Common myeloid progenitor, CD34-positive (primary cell): ENCODE measurements around the gene CPS1.

Experiments used
- CTCF ChIA-PET: fragments of 350-600 bp; sonication (Branson Sonifier 250); formaldehyde crosslinking; loops from one replicate; lab custom pipeline; 2021; ENCODE audit warnings: antibody characterized with exemption; lab: Charles Lee
- POLR2A ChIA-PET: fragments of 350-600 bp; sonication (Branson Sonifier 250); formaldehyde crosslinking; loops from one replicate; lab custom pipeline; 2021; ENCODE audit warnings: antibody characterized with exemption; lab: Charles Lee
- DNase-seq, 3 donors: peaks; one replicate each; pipeline versions ENCODE4 v3.0.0 to v3.0.0-alpha.2; 2013
- H3K27ac ChIP-seq, 2 experiments: 1 replicate in 1 of 2; 2 replicates in 1 of 2; pipeline ENCODE4 v1.7.0; 2013; ENCODE audit warnings: inconsistent platforms in 2 of 2, low read length in 2 of 2, mild to moderate bottlenecking in 2 of 2, low read depth in 1 of 2, moderate library complexity in 1 of 2; ENCODE audit not compliant: severe bottlenecking in 2 of 2, insufficient read depth in 1 of 2, poor library complexity in 1 of 2
- H3K27me3 ChIP-seq, 5 experiments: replicated peaks in 2 of 5; 1 replicate in 3 of 5; 2 replicates in 2 of 5; pipeline versions ENCODE4 v1.6.1 to v1.7.0; 2013; ENCODE audit warnings: low read length in 4 of 5, mild to moderate bottlenecking in 2 of 5, moderate library complexity in 2 of 5, inconsistent platforms in 1 of 5; ENCODE audit not compliant: insufficient read depth in 5 of 5, control insufficient read depth in 4 of 5
- H3K36me3 ChIP-seq, 4 experiments: 1 replicate in 2 of 4; 2 replicates in 2 of 4; pipeline versions ENCODE4 v1.6.1 to v1.7.0; 2013; ENCODE audit warnings: low read length in 3 of 4, control low read depth in 1 of 4, mild to moderate bottlenecking in 1 of 4; ENCODE audit not compliant: control insufficient read depth in 4 of 4, insufficient read depth in 4 of 4
- H3K4me1 ChIP-seq, 4 experiments: 1 replicate in 3 of 4; 2 replicates in 1 of 4; pipeline versions ENCODE4 v1.6.1 to v1.7.1; 2013; ENCODE audit warnings: low read length in 3 of 4, mild to moderate bottlenecking in 3 of 4, control low read depth in 1 of 4, inconsistent platforms in 1 of 4, moderate library complexity in 1 of 4; ENCODE audit not compliant: control insufficient read depth in 4 of 4, insufficient read depth in 4 of 4; ENCODE audit errors: control extremely low read depth in 1 of 4
- H3K4me3 ChIP-seq, 7 experiments: 1 replicate in 4 of 7; 2 replicates in 3 of 7; pipeline versions ENCODE4 v1.5.1 to v1.7.0; 2013; ENCODE audit warnings: mild to moderate bottlenecking in 7 of 7, low read length in 6 of 7, moderate library complexity in 6 of 7, inconsistent platforms in 2 of 7, low read depth in 2 of 7, control low read depth in 1 of 7; ENCODE audit not compliant: insufficient read depth in 4 of 7, control insufficient read depth in 1 of 7; ENCODE audit errors: extremely low read depth in 1 of 7
- H3K9me3 ChIP-seq, 5 experiments: 1 replicate in 4 of 5; 2 replicates in 1 of 5; pipeline versions ENCODE4 v1.6.1 to v1.7.1; 2013; ENCODE audit warnings: low read length in 4 of 5, mild to moderate bottlenecking in 2 of 5, inconsistent platforms in 1 of 5, low read depth in 1 of 5, moderate library complexity in 1 of 5; ENCODE audit not compliant: control insufficient read depth in 4 of 5, insufficient read depth in 2 of 5; ENCODE audit errors: control extremely low read depth in 1 of 5
- WGBS: methylation state at CpG from one replicate; pipeline ENCODE4 v1.1.5; 2013; ENCODE audit not compliant: insufficient coverage; 5-methylcytosine and 5-hydroxymethylcytosine counted together

The CPS1 gene

DNA sequence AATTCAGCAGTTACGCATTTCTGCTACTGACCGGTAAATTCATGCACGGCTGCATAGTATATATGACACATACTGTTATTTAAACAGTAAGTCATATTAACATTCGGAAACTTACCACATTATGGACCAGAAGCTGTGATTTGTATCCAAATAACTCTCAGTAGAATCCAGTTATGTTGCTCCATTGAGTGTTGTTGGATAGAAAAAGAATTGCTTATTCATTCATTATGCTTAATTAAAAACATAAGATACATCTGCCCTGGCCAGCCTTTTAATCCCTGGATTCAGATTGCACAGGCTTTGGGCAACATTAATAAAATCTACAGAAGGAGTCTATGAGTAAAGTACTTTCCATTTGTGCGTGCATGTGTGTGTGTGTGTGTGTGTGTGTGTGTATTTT, 111.3 kb downstream of the CPS1 start:
- DNase-seq: no peak
- Histone ChIP-seq H3K4me1 (no peaks in the 10 kb centered on the region), H3K9me3 (no peaks in the 10 kb centered on the region), H3K36me3 (no peaks in the 10 kb centered on the region), H3K4me3 (no peak overlapping the region), H3K27ac (no peak overlapping the region), H3K27me3 (no peaks in the 10 kb centered on the region)
- POLR2A ChIA-PET: no interaction called here
- CTCF ChIA-PET: no interaction called here
- no CpG with 5 or more reads among the region's 5 CpGs for WGBS

DNA sequence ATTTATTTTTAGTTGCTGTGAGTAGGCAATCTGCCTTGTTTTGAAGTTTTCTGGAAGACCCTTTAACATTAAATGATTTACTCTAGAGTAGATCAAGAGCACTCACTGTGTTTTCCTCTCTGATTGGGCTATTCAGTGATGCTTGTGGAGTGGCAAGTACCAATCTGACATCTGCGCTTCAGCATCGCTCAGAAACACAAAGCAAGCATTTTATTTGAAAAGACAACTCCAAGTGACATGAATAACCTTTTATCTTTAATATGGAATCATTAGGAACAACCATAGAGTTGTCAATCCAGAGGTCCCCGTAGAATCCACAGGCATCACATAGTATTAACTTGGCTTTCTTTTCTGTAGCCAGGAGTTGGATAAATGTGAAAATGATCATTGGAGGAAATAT, 114.7 kb downstream of the CPS1 start:
- H3K36me3 ChIP-seq: no peaks in the 10 kb centered on the region
- CTCF ChIA-PET: interaction anchor here (1.2 kb wide), 1 partner anchor 14 kb away, joined by 3 read pairs; no protein-coding TSS in a partner anchor
- no peak overlapping the region for H3K4me3 ChIP-seq
- no peak overlapping the region for H3K27ac ChIP-seq
- DNase-seq: no peak
- no CpG with 5 or more reads among the region's 3 CpGs for WGBS
- POLR2A ChIA-PET: no interaction called here
- no peaks in the 10 kb centered on the region for H3K27me3 ChIP-seq
- H3K4me1 ChIP-seq: no peaks in the 10 kb centered on the region
- H3K9me3 ChIP-seq: no peaks in the 10 kb centered on the region

DNA sequence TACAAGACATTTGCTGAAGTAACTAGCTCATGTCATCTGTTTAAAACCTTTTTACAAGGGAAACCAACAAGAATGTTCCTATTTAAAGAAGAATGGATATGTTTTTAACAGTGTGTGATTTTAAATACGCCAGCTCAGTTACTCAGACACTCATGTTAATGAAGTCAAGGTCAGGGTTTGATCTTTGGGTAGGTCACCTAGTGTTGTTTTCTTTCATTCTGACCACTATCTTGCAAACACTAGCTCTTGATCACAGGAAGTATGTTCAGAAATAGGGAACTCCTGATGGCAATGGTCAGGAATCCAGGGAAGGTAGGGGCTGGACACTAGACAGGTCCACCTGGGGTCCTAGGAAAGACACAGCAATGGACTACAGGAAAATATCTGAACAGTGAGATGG, 116.7 kb downstream of the CPS1 start:
- DNase-seq: no peak
- no peak overlapping the region for H3K4me3 ChIP-seq
- no CpG with 5 or more reads among the region's 1 CpG for WGBS
- H3K27me3 ChIP-seq: no peaks in the 10 kb centered on the region
- H3K27ac ChIP-seq: no peak overlapping the region
- POLR2A ChIA-PET: no interaction called here
- no peaks in the 10 kb centered on the region for H3K4me1 ChIP-seq
- no peaks in the 10 kb centered on the region for H3K36me3 ChIP-seq
- no peaks in the 10 kb centered on the region for H3K9me3 ChIP-seq
- CTCF ChIA-PET: no interaction called here

DNA sequence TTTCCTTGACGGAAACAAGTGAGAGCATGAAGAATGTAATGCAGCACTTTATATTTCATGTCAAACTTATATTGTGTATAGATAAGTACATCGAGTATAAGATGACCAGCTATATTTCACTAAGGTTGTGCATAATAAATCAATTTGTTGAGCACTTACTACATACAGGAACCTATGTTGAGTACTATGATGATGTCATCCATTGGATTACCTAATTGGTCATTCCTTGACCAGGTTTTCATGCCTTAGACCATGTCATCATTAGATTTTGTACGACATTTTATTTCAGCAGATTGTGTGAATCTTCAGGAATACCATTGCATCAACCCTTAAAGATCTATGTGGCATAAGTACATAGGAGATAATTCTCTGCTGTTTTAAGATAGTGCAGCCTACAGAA, 119.7 kb downstream of the CPS1 start:
- WGBS: no CpG with 5 or more reads among the region's 3 CpGs
- Histone ChIP-seq H3K27ac (no peak overlapping the region), H3K36me3 (no peaks in the 10 kb centered on the region), H3K4me1 (no peaks in the 10 kb centered on the region), H3K4me3 (no peak overlapping the region), H3K27me3 (no peaks in the 10 kb centered on the region), H3K9me3 (no peaks in the 10 kb centered on the region)
- no peak for DNase-seq
- CTCF ChIA-PET: no interaction called here
- POLR2A ChIA-PET: no interaction called here

DNA sequence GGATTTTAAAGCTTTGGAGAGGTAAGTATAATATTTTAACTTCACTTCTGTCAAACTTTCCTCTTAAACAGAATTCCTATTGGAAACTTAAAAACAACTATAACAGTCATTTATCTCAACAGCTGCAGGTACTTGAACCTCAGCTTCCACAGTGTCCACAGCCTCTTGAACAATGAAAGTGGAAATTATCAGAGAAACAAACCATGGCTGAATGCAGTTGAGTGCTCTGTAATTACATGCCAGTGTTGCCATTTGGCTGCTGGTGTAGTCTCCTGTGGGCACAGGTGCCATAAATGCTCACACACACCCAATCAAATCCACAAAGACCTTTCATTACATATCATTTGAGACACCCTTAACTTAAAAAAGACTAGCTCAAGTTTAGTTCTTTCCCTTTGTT, 125.1 kb downstream of the CPS1 start:
- no peak overlapping the region for H3K27ac ChIP-seq
- ChIA-PET CTCF (interaction anchor here (0.7 kb wide), 1 partner anchor 54 kb away, joined by 3 read pairs; no protein-coding TSS in a partner anchor), POLR2A (no interaction called here)
- no peaks in the 10 kb centered on the region for H3K4me1 ChIP-seq
- no peaks in the 10 kb centered on the region for H3K36me3 ChIP-seq
- no peak for DNase-seq
- peaks cover 0 to 1% (median 0%) of the 10 kb centered on the region in 5 experiments for H3K9me3 ChIP-seq
- H3K27me3 ChIP-seq: no peaks in the 10 kb centered on the region
- no peak overlapping the region for H3K4me3 ChIP-seq

DNA sequence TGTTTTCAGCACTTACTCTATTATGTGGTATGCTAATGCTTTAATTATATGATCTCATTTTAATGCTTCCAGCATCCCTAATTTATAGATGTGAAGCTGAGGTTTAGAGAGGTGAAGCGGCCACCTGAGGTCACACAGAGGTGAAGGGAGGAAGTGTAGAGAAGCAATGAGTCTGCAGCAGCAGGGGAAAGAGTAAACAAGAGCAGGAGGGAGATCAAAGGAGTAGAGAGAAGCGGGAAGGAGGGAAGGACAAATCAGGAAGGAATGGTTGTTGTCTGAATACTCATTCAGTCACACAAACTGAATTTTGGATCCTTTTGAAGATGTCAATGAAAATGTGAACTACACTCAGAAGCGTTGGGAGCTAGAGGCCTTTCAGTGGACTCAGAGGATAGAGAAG, 130.0 kb downstream of the CPS1 start:
- Histone ChIP-seq H3K9me3 (peaks cover 0 to 1% (median 0%) of the 10 kb centered on the region in 5 experiments), H3K4me1 (no peaks in the 10 kb centered on the region), H3K27me3 (no peaks in the 10 kb centered on the region), H3K4me3 (no peak overlapping the region), H3K27ac (no peak overlapping the region), H3K36me3 (no peaks in the 10 kb centered on the region)
- WGBS: 91% methylated on average over 3 of the region's 3 CpGs
- ChIA-PET CTCF (no interaction called here), POLR2A (no interaction called here)
- DNase-seq: no peak

DNA sequence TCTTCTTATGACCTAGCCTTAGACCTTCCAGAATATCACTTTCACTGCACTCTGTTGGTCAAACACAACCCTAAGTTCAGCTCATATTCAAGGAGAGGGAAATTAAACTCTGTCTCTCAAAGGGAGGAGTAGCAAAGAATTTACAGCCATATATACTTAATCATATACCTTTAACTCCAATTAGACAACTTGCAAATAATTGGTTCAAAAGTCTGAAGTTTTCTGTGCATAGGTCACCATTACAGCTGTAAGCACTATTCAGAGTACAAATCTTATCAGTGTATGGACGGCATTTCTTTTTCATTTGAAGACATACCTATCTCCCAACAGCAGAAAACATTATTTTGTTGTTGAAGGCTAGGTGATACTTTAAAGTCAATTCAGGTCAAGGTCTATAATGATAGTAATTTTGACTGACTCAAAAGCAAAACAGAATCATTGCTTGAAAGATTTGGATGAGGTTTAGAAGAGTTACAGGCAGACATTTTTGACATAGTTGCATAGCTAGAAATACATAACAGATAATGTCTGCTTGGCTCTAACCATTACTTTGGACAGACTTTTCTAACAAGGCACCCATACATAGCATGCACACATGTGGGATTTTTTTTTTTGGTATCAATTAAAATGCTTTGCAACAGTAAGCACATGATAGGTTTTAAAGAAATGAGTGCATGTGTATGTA, 131.5 kb downstream of the CPS1 start:
- Histone ChIP-seq H3K9me3 (no peaks in the 10 kb centered on the region), H3K27ac (no peak overlapping the region), H3K27me3 (no peaks in the 10 kb centered on the region), H3K4me3 (no peak overlapping the region), H3K36me3 (no peaks in the 10 kb centered on the region), H3K4me1 (no peaks in the 10 kb centered on the region)
- ChIA-PET CTCF (no interaction called here), POLR2A (no interaction called here)
- no peak for DNase-seq
- WGBS: no CpG with 5 or more reads among the region's 1 CpG
